ENCODE results near the gene CLEC2L.

Gene CLEC2L

DNA sequence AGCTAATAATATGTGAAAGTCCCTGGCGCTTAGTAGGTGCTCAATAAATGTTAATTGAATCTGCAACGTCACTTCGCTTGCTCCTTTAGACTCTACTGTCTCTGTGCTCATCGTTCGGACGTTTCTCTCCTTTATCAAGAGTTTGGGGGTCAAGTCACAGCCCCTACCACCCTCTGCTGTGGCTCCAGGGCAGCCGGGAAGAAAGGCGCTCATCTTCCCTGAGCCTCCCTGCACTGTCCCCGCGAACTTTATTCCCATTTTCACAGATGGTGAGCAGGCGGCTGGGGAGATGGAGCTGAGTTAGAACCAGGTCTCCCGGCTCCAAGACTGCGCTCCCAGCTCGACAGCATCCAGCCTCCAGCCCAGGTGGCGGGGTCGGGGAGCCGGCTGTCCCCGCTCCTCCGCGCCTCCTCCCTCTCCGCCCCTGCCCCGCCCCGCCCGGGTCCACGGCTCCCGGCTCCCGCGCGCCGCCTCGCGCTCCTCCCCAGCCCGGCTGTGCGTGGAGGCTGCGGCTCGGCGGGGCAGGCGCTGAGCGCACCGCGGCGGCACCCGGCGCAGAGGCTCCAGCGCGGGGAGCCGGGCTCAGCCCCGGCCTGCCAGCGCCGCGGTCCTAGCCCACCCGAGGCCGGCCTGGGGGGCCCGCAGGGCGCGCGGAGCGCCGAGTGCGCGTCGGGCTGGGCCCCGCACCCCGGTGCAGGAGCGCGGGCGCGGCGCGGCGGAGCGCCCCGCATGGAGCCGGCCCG lies at the start of gene CLEC2L:
CLEC2L (plus strand) TSS at position 487 of the 743 bp plus-strand sequence; CDS start at position 730, 243 bp downstream.
- no peak for DNase-seq (ENCODE audit: low spot score)

DNA sequence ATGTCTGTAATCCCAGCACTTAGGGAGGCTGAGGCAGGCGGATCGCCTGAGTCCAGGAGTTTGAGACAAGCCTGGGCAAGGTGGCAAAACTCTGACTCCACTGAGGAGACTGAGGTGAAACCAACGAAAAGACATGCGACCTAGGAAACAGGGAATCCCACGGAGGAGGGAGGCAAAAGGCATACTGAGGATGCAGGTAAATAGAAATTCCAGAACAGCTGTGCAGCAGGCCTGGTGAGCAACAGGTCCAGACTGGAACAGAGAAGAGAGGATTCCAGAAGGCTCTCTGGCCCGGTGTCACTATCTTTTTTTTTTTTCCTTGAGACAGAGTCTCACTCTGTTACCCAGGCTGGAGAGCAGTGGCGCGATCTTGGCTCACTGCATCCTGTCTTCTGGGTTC lies 47.3 kb upstream of the CLEC2L start:
- DNase-seq (ENCODE audit: low spot score), result no peak

DNA sequence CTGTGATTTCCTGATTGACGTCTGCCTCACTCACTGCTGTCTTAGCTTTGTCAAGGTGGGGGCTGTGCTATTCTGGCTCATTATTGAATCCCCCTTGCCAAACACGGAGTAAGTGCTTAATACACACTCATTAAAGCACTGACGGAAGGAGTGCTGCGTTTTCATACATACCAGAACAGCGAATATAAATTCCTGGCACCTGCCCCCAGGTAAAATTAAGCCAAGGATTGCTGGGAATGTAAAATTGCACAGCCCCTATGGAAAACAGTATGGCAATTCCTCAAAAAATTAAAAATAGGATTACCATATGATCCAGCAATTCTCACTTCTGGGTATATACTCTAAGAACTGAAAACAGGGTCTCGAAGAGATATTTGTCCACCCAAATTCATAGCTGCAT lies 46.6 kb upstream of the CLEC2L start:
- DNase-seq (ENCODE audit: low spot score), result no peak

DNA sequence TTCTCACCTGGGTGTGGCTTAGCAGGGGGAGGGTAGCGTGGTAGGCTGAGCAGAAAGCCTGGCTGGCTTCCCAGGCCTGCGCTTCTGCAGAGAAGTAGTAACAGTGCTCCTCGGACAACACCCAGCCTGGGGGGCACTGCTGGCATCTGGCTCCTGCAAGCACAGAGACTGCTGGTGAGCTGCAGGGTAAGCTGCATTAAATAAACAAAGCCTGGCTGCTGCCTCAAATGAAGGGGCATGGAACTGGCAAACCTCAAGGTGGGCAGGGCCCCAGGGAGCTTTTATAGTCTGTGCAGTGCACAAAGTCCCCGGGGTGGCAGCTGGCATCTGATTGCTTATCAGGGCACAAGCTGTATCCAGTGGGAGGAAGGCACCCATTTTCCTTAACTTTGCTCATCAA lies 43.9 kb upstream of the CLEC2L start:
- DNase-seq (ENCODE audit: low spot score), result no peak

DNA sequence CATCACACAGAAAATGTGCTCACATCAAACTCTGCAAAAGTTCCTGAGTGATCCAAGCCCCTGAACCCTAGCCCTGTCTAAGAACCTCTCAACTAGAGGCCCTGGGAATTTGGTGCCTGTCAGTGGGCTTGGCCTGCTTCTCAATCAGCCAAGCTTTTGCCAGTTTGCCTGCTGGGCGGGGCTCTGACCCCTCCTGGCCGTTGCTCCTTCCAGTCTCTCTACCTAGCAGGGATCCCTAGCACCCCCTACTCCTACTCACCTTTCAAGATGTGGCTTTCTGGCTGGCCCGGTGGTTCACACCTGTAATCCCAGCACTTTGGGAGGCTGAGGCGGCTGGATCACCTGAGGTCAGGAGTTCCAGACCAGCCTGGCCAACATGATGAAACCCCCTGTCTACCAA lies 42.1 kb upstream of the CLEC2L start:
- no peak for DNase-seq (ENCODE audit: low spot score)

DNA sequence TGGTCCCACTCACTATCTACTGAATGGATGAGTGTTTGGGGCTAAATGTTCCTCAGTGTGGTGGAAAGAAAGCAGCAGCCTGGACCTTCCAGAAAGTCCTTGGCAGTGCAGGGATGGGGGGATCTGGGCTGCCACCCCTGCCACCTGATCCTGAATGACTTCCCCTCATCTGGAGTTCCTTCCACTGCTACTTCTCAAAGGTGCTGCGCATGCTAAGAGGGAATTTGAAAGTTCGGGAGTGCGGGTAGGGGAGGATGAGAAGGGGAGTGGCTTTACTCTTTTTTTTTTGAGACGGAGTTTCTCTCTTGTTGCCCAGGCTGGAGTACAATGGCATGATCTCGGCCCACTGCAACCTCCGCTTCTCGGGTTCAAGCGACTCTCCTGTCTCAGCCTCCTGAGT lies 41.4 kb upstream of the CLEC2L start:
- DNase-seq (ENCODE audit: low spot score), result no peak

DNA sequence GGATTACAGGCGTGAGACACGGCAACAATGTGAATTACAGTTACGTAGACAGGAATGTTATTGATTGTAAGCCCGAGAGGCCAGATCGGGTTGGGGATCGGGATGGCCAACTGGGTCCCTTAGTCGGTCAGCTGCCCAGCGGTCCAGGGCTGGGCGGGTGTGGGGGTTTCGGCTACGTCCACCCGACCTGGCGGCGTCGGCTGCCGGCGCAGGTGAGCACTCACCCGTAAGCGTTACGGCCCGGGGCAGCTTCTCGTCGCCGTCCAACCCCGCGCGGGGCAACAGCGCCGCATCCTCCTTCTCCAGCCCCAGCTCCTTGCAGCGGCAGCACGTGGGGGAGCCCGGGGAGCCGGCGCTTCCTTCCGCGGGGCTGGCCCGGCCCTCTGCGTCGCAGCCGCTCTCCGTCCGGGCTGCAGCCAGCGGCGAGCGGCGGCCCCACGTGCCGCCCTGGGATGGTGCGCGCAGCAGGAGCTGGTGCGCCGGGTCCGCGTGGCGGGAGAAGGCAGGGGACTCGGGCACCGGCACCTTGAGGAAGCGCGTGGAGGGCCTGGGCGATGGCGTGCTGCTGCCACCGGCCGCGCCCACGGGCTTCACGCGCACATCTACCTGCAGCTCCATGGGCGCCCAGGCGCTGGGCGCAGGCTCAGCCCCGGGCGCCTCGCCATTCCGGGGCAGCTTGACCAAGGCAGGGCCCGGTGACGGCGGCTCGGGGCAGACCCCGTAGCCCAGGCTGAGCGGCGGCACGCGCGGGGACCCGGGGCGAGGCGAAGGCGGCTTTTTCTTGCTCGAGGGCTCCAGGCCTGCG lies 40.6 kb upstream of the CLEC2L start:
- no peak for DNase-seq (ENCODE audit: low spot score)

DNA sequence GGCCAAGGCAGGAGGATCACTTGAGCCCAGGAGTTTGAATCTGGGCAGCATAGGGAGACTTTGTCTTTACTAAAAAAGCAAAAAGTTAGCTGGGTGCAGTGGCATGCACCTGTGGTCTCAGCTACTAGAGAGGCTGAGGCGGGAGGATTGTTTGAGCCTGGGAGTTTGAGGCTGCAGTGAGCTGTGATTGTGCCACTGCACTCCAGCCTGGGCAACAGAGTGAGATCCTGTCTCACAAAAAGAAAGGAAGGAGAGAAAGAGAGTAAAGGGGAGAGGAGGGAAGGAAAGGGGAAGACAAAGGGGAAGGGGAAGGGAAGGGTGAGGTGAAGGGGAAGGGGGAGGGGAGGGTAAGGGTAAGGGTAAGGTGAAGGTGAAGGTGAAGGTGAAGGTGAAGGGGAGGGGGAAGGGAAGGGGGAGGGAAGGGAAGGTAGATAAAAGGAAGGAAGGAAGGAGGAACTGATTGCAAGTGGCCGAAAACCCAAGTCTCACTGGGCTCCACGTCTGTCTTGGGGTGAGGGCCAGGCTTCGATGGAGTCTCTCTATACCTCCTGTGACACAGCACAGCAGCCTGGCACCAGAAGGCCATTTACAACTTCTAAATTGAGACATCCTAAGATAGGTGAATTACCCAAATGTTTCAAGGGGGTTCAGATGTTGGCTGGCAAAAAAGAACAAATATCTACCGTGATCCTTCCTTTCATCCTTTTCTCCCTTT lies 36.0 kb upstream of the CLEC2L start:
- DNase-seq (ENCODE audit: low spot score), result no peak

DNA sequence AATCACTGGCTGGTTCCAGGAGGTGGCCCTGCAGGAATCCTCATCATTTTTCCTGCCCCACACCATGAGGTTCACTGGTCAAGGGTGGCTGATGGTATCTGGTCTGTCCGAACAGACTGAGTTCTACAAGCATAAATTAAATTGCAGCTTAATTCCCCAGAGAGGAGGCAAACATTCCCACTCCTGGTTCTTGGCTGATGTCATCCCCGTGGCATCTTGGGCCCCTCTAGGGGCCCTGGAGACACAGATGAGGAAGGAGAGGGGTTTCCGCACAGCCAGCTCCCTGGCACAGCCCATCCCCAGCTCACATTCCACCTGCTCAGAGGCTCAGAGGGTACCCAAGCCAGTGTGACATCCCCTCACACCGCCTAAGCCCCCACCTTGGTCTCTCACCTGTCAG lies 34.7 kb upstream of the CLEC2L start:
- DNase-seq (ENCODE audit: low spot score), result no peak

DNA sequence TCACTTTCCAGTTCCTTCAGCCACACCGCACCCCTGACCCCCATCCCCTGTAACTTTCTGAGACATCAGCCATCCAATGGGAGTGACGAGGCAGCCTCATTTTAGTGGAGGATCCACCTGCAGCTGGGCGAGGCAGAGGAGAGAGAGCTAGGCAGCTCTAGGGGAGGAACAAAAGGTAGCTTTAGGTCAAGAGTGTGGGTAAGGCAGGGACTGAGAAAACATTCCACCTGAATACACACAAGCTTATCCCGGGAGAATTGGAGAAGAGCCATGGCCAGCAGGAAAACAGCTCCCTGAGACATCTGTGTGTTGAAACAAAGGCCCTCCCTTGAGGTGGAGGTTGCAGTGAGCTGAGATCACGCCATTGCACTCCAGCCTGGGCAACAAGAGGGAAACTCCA lies 33.4 kb upstream of the CLEC2L start:
- DNase-seq (ENCODE audit: low spot score), result no peak

DNA sequence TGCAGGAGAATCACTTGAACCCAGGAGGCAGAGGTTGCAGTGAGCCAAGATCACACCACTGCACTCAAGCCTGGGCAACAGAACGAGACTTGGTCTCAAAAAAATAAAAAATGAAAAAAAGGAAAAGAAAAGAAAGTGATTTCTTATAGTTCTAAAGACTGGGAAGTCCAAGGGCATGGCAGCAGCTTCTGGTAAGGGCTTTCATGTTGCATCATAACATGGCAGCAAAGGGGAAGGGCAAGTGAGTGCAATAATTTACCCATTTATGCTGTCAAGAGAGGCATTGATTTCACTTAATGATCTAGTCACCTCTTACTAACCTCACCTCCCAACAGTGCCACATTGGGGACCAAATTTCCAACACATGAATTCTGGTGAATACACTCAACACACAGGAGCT lies 31.2 kb upstream of the CLEC2L start:
- no peak for DNase-seq (ENCODE audit: low spot score)

DNA sequence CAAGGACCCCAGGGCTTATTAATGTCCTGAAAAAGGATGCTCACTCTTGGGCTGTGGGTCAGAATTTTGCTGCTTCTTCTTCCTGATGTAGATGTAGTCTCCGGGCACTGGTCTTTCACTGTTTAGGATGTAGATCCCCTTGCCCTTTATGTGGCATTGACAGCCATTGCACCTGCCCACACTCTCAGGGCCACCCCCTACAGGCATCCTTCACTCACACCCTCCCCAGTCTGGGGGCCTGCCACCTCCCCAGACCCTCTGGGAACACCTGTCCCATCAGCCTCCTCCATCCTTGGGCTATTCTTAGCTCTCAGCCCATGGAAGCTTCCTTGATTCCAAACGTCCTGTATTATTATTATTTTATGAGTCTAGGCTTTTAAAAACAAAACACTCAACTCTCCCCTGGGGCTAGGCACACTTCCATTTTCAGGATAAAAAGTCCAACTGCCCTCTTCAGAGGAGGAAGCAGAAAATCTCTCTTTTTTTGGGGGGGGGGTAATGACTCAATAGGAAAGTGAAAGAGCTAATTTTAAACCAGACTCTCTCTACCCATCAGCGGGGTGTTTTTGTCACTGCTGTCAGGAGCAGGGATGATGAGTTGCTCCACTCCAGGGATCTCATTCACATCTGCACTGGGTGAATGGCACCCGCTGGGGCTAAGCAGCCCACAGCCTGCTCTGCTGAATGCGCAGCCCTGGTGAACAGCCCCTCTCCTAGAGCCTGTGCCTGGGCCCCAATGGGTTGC lies 28.5 kb upstream of the CLEC2L start:
- DNase-seq (ENCODE audit: low spot score), result no peak

DNA sequence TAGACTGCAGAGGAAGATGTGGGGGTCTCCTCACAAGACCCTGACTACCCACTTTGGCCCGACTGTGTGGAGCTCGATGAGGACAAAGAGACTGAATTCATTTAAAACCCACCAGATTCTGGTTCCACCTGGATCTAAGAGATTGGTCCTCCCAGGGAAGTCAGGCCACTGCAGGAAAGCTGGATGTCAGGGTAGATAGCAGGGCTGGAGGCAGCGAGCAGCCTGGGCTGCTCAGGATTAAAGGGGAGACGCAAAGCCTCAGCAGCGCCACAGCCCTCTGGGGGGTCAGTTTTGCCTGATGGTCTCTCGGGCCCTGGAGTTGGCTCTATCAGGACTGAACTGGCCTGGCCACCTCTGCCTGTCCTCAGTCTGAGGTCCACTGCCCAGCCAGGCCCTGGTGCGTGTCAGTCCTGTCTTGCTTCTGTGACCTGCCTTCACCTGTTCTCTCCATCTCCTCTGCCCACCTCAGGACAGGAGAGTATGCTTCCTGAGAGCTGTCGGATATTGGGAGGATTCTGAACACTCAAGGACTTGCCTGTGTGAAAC lies 27.8 kb upstream of the CLEC2L start:
- DNase-seq (ENCODE audit: low spot score), result no peak

DNA sequence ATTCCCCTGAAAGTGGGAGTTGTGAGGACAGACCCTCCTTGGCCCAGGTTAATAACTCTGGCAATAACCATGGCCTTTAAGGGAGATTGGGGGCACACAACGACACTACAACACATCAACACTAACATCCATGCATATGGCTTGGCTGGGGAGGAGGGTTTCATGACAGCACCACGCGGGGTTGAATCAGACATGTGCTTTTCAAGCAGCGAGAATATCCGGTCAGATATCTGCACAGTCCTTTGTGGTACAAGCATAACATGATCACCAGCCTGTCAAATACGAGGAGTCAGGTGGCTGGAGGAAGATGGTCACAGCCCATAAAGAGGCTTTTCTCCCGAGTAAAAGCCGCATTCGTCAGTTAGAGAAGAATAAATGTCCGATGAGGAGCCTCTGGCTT lies 27.0 kb upstream of the CLEC2L start:
- no peak for DNase-seq (ENCODE audit: low spot score)

DNA sequence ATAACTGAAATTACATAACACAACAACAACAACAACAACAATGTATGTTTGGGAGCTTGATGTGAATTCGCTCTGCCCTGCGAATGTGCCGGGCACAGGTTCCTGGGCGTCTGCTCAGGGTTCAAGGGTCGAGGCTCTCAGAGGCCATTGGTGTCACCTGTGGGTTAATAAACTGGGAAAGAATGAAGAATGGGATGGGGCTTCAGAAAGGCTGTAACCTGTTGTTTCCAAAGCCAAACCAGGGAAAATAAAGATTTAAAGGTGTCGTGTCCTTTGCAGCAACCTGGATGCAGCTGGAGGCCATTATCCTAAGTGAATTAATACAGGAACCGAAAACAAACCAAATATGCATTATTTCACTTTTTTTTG lies 22.7 kb upstream of the CLEC2L start:
- no peak for DNase-seq (ENCODE audit: low spot score)

DNA sequence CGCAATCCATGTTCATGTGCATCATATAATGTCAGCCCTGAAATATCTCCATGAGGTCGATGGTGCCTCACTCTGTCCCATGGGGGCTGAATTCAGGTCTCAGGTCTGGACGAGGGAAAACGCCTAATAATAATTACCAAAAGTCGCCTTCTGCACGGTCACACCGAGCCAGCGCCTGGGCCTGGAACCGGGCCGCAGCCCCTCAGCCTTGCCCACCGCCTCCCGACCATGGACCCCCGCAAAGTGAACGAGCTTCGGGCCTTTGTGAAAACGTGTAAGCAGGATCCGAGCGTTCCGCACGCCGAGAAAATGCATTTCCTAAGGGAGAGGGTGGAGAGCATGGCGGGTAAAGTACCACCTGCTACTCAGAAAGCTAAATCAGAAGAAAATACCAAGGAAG lies 21.3 kb upstream of the CLEC2L start:
- DNase-seq (ENCODE audit: low spot score), result no peak

DNA sequence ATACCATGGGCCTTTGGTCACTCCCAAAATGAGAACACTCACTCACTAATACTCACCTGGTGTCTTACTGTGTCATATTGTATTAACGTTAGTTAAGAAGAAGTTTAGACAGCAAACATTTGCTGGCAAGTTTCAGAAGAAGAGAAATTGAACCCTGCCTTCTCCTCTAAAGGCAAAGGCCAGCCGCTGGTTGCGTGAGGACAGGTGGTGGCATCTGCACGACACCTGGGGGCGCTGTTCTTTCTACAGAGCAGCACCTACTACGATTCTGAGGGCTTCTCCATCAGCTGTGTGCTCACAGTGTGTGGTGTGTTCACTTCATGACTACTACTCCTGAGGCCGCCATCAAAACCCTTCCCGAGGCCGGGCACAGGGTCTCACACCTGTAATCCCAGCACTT lies 17.9 kb upstream of the CLEC2L start:
- no peak for DNase-seq (ENCODE audit: low spot score)

DNA sequence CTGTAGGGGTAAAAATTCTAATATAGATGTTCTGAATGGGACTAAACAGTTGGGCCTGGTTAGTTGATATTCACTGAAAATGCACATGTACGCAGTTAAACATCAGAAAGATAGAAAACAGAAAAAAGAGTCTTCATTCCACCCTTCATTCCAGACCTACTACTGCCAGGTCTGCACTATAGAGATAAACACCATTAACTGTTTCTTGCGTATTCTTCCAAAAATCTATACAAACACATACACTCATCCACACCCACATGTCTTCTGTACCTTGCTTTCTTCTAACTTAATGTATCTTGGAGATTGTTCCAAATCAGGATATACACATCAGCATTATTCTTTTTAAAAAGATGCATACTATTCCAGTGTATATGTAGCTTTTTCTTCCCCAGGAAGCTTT lies 13.9 kb upstream of the CLEC2L start:
- no peak for DNase-seq (ENCODE audit: low spot score)

DNA sequence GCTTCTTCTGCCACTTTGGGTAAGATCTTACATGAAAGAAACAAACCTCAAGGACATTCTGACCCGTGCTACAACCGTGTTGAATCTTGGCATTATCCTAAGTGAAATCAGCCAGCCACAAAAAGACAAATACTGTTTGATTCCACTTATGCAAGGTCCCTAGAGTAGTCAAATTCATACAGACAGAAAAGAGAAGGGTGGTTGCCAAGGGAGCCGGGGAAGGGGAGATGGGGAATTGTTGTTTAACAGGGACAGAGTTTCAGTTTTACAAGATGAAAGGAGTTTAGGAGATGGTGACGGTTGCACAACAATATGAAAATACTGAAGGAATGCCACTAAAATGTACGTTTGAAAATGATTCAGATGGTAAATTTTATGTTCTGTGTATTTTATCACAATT lies 12.2 kb upstream of the CLEC2L start:
- no peak for DNase-seq (ENCODE audit: low spot score)

DNA sequence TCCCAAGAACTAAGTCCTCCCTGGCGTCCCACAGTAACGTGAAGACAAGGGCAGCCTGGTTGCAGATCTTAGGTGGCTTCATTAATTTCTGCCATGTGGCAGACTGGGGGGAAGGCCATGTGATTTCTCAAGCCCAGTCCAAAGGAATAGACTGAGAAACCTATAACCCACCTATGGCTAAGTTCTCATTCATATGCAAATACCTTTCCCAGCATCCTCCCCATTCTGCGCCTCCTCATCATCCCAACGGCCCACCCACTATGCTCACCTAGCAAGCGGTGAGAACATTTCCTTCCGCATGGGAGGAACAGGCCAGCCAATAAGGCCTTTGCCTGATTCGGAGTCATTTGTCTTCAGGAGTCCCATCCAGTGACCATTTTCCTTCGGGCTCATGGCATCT lies 8.2 kb upstream of the CLEC2L start:
- no peak for DNase-seq (ENCODE audit: low spot score)

DNA sequence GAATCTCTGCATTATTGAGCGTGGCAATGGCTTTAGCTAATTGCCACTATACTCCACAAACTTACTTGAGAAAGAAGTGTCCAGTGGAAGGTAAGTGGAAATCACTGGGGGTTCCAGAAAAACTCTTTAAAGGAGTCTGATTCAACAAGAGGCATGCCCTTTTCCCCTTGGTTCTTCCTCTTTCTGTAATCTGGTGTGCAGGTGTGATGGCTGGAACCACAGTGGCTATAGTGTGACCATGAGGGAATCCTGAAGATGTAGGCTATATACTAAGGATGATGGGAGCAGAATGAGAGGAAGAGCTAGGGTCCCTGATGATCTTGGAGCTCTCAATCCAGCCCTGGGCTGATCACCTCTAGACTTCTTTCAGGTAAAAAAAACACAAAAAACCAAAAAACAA lies 2.0 kb upstream of the CLEC2L start:
- DNase-seq (ENCODE audit: low spot score), result no peak

DNA sequence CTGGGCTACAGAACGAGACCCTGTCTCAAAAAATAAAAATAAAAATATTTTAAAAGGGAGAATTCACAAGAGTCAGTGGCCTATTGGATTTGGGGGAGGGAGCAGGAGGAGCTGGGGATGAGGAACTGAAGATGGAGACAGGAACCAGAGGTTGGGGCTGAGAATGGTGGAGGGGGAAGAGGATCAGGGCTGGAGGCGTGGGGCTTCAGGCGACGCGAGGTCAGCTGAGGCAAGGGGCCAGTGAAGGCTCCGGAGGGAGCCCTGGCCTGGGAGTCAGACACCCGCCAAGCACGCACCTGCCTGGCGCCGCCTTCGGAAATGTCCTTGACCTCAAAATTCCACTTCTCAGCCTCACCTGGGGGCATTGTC lies 671 bp upstream of the CLEC2L start:
- DNase-seq (ENCODE audit: low spot score), result no peak
